HL-60 (cell line): Measurements from ENCODE around the gene PCBD2.
"Not testable (repeated sequence)": the region's sequence is repeated elsewhere in the genome, so short reads cannot be mapped to it uniquely, and the experiment has no call there.

Experiments used
- DNase-seq, 2 experiments: peaks; one replicate each; pipeline ENCODE4 v3.0.0-alpha.2; 2010 to 2020; ENCODE audit warnings: low read depth in 1 of 2, low spot score in 1 of 2
- H3K27ac ChIP-seq: fragments of 250-450 bp; sonication (Bioruptor Pico); replicated peaks from 2 replicates; pipeline ENCODE4 v1.5.1; 2020; ENCODE audit warnings: mild to moderate bottlenecking, moderate library complexity
- H3K27me3 ChIP-seq: fragments of 250-450 bp; sonication (Bioruptor Pico); 2 replicates; pipeline ENCODE4 v1.5.1; 2021; ENCODE audit warnings: mild to moderate bottlenecking, moderate library complexity; ENCODE audit not compliant: insufficient read depth, poor library complexity, severe bottlenecking
- H3K4me3 ChIP-seq: replicated peaks from 2 replicates; pipeline ENCODE4 v1.5.1; 2011; ENCODE audit warnings: mild to moderate bottlenecking, control low read depth, low read length; ENCODE audit not compliant: insufficient read depth
- GABPA ChIP-seq: IDR thresholded peaks from 2 replicates; pipeline ENCODE4 v1.6.1; 2012; ENCODE audit warnings: low read depth
- POLR2AphosphoS5 ChIP-seq: IDR thresholded peaks from 2 replicates; pipeline ENCODE4 v1.6.1; 2012; ENCODE audit warnings: low read depth
- REST ChIP-seq: IDR thresholded peaks from 2 replicates; pipeline ENCODE4 v1.6.1; 2012; ENCODE audit warnings: low read depth; ENCODE audit not compliant: insufficient replicate concordance
- SPI1 ChIP-seq: IDR thresholded peaks from 2 replicates; pipeline ENCODE4 v1.6.1; 2012; ENCODE audit warnings: low read depth, mild to moderate bottlenecking, borderline replicate concordance
- TF ChIP-seq, protein P1 (sequence below): IDR thresholded peaks from one replicate; pipeline ENCODE4 v1.5.1; 2011; ENCODE audit warnings: low read length, control low read depth, inconsistent platforms; ENCODE audit not compliant: insufficient read depth

The PCBD2 gene

DNA sequence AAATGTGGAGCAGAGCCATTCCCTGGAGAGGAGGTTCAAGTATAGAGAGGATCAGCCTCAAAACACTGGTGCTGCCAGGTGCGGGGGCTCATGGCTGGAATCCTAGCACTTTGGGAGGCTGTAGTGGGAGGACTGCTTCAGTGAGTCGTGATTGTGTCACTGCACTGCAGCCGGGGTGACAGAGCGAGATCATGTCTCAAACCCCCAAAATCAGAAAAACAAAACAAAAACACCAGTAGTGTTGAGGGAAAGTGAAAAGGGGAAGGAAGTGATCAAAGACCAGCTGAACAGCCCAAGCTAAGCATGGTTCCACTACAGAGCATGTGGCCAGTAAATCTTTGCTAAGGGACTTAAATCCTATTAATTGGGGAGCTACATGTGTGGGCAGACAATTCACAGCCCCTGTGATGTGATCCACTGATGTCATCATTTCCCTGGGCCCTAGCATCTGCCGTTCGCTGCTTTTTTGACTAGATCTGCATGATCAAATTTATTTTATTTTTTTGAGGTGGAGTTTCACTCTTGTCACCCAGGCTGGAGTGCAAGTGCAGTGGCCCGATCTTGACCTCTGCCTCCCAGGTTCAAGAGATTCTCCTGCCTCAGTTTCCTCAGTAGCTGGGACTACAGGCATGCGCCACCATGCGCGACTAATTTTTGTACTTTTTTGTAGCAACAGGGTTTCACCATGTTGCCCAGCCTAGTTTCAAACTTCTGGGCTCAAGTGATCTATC is 2.7 kb upstream of the PCBD2 start:
- no peaks in the 10 kb centered on the region for H3K27me3 ChIP-seq
- TF ChIP-seq SPI1 (peak; percentile 60; the same call in 1 of the 2 replicates), GABPA (no peak), REST (no peak)
- peak; percentile 5 to 19 for DNase-seq
- H3K27ac ChIP-seq, result peak overlapping the region; percentile 41
- no peak overlapping the region for H3K4me3 ChIP-seq

- peak; percentile 25 to 32 for DNase-seq
- no peak for TF ChIP-seq REST
- TF ChIP-seq, protein P1, sequence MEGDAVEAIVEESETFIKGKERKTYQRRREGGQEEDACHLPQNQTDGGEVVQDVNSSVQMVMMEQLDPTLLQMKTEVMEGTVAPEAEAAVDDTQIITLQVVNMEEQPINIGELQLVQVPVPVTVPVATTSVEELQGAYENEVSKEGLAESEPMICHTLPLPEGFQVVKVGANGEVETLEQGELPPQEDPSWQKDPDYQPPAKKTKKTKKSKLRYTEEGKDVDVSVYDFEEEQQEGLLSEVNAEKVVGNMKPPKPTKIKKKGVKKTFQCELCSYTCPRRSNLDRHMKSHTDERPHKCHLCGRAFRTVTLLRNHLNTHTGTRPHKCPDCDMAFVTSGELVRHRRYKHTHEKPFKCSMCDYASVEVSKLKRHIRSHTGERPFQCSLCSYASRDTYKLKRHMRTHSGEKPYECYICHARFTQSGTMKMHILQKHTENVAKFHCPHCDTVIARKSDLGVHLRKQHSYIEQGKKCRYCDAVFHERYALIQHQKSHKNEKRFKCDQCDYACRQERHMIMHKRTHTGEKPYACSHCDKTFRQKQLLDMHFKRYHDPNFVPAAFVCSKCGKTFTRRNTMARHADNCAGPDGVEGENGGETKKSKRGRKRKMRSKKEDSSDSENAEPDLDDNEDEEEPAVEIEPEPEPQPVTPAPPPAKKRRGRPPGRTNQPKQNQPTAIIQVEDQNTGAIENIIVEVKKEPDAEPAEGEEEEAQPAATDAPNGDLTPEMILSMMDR, result peak; percentile 20
- H3K4me3 ChIP-seq, result peak overlapping the region; percentile 49
- H3K27me3 ChIP-seq, result no peaks in the 10 kb centered on the region
- H3K27ac ChIP-seq, result peak overlapping the region; percentile 97
These were observed 490 bp downstream of the PCBD2 start for GRCh38 chr5:134905246-134905996.

GRCh38 chr5:134906811-134907210 is 1.9 kb downstream of the PCBD2 start:
- H3K27me3 ChIP-seq, result no peaks in the 10 kb centered on the region
- no peak overlapping the region for H3K27ac ChIP-seq
- H3K4me3 ChIP-seq, result no peak overlapping the region
- no peak for DNase-seq
- no peak for TF ChIP-seq POLR2AphosphoS5
- no peak for TF ChIP-seq REST
- TF ChIP-seq SPI1, result no peak
- TF ChIP-seq, protein P1, result no peak
- TF ChIP-seq GABPA, result no peak

GRCh38 chr5:134910752-134911151 is 5.8 kb downstream of the PCBD2 start:
- not testable (repeated sequence) for H3K27ac ChIP-seq, DNase-seq, H3K27me3 ChIP-seq, H3K4me3 ChIP-seq
